Gastrocnemius medialis (tissue), 4 donors: ENCODE results near the gene PPP6R3.

Source experiments
- CTCF ChIP-seq, 5 experiments: fragments of 450-650 bp in 3 of 5; fragments of 200-600 bp in 2 of 5; sonication (generic) in 2 of 5; IDR thresholded peaks in 4 of 5; conservative IDR thresholded peaks in 1 of 5; 1 replicate in 4 of 5; 2 replicates in 1 of 5; pipeline ENCODE4 v1.5.1; 2016 to 2019; ENCODE audit warnings: antibody characterized with exemption in 5 of 5, mild to moderate bottlenecking in 3 of 5, moderate library complexity in 3 of 5
- POLR2A ChIP-seq, 2 donors: fragments of 450-650 bp; IDR thresholded peaks; one replicate each; pipeline ENCODE4 v1.6.1; 2017; ENCODE audit warnings: antibody characterized with exemption in 2 of 2, mild to moderate bottlenecking in 2 of 2, moderate library complexity in 2 of 2

- no peak for TF ChIP-seq POLR2A (IDR thresholded peaks at IDR 0.05)
- no peak for TF ChIP-seq CTCF (IDR thresholded peaks at IDR 0.05 in 4 of 5, conservative IDR thresholded peaks at IDR 0.05 in 1 of 5)
Observed at GRCh38 chr11:68655806-68656205, 195.3 kb downstream of the PPP6R3 start.
